Measurements from ENCODE around the gene ZBTB7A.
A peak's percentile ranks its signal among the peaks of the same experiment; 100 is the strongest.
"Not testable (repeated sequence)": the region's sequence is repeated elsewhere in the genome, so short reads cannot be mapped to it uniquely, and the experiment has no call there.

The ZBTB7A gene

GRCh38 chr19:4013886-4014540, 52.7 kb downstream of the ZBTB7A start:
- DNase-seq: no peak

DNA sequence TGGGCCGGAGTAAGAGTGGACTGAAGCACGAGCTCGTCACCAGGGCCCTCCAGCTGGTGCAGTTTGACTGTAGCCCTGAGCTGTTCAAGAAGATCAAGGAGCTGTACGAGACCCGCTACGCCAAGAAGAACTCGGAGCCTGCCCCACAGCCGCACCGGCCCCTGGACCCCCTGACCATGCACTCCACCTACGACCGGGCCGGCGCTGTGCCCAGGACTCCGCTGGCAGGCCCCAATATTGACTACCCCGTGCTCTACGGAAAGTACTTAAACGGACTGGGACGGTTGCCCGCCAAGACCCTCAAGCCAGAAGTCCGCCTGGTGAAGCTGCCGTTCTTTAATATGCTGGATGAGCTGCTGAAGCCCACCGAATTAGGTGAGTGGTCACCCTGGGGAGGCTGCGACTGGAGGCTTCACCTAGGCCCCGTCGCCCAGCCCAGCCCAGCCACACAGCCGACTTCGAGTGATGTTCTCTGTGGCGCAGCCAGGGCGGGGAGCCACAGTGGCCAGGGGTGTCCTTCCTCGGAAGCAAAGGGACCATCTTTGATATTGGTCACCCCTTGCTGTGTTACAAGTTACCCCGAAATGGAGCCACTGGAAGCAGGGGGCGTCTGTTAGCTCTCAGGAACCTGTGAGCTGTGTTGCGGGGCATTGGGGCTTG, 53.6 kb downstream of the ZBTB7A start:
- no peak for DNase-seq

DNA sequence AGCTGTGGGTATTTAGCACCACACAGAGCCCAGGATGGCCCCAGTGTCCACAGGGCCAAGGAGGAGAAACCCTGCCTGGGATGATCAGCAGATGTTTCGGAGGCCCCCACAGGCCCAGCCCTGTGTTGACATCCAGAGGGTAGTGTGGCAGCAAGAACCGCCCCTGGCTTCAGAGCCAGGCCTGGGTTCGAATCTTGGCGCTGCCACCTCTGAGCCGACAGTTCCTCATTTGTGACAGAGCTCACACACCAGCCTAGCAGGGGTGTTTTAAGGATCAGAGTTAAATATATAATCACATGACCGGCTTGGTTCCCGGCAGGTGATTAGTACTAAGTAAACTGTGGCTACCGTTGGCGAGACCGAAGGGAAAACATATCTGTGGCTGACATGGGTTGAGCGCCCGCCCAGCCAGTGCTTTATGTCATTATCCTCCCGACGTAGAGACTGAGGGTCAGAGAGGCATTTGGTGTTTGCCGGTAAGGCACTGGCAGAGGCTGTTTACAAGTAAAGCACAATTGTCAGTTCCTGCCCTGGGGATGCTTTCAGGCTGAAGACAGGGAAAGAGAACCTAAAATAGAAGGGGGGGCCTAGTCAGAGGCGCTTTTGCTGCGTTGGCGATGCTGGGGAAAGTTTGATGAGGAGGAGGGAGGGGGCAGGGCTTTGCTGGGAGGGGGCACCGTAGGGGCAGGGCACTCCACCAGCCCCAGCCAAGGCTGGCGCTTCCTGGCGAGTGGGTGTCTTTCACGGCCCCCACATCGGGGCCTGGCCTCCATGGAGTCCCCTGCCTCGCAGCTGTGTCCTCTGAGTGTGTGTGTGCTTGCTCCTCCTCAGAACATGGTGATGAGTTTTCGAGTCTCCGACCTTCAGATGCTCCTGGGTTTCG, 54.4 kb downstream of the ZBTB7A start:
- DNase-seq: no peak

DNA sequence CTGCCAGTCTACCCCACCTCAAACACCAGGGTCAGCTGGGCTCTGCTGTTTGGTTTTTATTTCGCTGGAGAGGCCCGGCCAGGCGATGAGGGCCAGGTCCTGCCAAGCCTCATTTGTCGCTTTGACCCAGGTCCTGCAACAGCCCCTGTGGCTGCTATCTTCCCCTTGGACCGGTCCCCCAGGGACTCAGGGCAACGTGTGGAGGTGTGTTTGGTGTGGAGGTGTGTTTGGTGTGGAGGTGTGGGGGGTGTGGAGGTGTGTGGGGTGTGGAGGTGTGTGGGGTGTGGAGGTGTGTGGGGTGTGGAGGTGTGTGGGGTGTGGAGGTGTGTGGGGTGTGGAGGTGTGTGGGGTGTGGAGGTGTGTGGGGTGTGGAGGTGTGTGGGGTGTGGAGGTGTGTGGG, 55.3 kb downstream of the ZBTB7A start:
- not testable (repeated sequence) for DNase-seq

GRCh38 chr19:4010808-4011110, 55.9 kb downstream of the ZBTB7A start:
- DNase-seq: no peak

DNA sequence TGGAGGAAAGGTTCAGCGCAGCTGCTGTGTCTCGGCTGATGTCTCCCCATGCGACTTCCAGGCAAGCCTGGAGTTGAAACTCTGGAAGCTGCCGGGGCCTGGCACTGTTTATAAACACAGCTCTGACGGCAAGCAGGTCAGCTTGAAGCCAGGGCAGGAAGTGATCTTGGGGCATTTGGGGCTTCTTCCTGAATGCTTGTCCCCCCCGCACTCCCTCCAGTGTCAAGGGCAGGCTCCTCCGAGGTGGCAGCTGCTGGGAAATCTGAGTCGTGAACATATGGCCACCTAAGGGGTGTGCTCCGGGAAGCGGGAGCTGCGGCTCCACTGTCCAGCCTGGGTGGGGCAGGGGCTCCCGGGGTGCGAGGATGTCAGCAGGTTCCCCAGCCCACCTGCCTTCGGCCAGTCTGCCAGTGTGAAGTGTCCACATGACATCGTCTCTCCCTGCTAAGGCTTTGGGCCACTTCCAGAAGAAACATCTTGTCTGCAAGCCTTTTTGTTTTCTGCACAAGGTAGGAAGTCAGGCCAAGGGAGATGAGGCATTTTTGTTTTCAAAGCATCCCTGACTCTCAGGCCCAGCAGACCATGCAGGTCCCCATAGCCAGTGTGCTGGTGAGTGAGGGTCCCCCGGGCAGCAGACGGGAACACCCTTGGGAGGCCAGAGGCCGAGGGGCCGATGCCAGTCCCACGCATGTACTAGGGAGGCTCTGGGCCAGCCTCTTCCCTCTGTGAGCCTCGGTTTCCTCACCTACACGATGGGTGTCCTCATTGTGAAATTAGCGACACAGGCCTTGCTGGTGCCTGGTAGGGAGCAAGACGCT, 56.5 kb downstream of the ZBTB7A start:
- DNase-seq: no peak

DNA sequence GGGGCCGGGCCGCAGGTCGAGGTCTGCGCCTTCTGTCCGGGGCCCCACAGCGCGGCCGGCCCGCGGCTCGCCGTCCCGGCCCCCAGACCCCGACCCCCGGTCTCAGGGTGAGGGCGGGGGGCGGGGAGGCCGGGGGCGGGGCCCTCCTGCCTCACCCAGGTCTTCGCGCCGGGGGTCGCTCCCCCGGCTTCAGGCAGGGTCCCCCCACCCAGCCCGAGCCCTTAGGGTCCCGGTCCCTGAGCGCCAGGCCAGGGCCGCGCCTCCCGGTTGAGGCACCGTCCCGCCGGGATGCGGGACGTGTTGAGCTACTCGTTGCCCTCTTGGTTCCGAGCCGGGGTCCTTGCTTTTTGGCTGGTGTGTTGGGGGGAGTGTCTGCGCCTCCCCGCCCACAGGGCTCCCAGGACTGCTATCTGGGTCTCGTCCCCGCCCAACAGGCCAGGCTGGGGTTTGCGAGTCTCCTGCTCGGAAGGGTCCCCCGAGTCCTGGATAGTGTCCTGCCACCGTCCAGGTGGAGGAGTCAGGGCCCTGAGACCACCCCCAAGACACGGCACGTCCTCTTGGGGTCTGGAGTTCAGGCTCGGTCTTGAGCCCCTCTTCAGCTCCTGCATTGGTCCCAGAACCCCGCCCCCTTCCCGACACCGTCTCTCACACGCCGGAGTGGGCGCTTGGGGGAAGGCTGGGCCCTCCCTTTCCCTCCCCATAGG, 58.7 kb downstream of the ZBTB7A start:
- peak; percentile 38 for DNase-seq

- peak; percentile 97 for DNase-seq
These were observed 59.5 kb downstream of the ZBTB7A start, which contains the start of gene PIAS4 for GRCh38 chr19:4007021-4007835. Gene PIAS4 (plus strand): TSS chr19:4007736. CDS start chr19:4007761, 25 bp downstream.

DNA sequence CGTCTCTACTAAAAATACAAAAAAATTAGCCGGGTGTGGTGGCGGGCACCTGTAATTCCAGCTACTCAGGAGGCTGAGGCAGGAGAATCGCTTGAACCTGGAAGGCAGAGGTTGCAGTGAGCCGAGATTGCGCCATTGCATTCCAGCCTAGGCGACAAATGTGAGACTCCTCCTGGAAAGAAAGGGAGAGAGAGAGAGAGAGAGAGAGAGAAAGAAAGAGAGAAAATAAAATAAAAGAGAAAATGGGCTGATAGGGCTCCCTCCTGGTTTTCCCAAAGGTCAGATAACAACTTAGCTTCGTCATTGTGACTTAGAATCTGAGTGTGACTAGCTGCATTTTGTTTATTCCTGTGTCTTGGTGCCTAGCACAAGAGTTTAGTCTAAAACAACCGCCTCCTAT, 61.3 kb downstream of the ZBTB7A start:
- DNase-seq: not testable (repeated sequence)

DNA sequence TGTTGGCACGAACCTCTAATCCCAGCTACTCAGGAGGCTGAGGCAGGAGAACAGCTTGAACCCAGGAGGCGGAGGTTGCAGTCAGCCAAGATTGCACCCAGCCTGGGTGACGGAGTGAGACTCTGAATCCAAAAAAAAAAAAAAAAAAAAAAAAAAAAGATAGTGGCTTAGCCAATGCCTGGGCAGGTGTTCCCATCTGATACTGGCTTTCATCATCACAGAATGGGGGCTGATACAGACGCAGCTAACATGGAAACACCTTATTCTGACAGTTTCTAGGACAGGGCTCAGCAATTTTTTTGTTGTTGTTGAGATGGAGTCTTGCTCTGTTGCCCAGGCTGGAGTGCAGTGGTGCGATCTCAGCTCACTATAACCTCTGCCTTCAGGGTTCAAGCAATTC, 65.9 kb downstream of the ZBTB7A start:
- DNase-seq: not testable (repeated sequence)

DNA sequence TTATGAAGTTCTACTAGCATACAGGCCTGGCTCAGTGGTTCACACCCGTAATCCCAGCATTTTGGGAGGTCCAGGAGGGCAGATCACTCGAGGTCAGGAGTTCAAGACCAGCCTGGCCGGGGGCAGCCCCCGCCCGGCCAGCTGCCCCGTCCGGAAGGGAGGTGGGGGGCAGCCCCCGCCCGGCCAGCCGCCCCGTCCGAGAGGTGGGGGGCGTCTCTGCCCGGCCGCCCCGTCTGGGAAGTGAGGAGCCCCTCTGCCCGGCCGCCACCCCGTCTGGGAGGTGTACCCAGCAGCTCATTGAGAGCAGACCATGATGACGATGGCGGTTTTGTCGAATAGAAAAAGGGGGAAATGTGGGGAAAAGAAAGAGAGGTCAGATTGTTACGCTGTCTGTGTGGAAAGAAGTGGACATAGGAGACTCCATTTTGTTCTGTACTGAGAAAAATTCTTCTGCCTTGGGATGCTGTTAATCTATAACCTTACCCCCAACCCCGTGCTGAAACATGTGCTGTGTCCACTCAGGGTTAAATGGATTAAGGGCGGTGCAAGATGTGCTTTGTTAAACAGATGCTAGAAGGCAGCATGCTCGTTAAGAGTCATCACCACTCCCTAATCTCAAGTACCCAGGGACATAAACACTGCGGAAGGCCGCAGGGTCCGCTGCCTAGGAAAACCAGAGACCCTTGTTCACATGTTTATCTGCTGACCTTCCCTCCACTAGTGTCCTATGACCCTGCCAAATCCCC, 67.9 kb downstream of the ZBTB7A start:
- not testable (repeated sequence) for DNase-seq

- no peak for DNase-seq
These were observed 71.1 kb downstream of the ZBTB7A start for GRCh38 chr19:3995607-3996006.
